ENCODE results near the gene MORF4L1.

DNA sequence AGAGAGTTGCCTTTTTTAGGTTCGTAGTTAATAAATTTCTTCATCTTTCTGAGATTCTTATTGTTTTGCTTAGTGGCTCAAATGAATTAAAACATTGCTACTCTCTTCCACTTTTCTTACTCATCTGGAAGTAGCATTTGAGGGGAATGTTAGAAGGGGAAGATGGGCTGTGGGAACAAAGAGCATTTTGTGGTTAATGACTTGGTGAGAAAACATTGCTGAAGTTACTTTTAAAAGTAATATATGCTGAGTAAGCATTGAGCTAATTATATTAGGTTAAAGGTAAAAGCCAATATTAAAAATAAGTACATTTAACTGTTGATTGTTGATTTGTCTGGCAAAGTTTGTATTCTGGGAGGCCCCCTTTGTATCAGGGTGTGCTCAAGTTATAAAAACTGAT is 5.7 kb downstream of the MORF4L1 start:
- no peak for TF ChIP-seq POLR2A (IDR thresholded peaks at IDR 0.05; ENCODE audit: low read length)
- no peak for TF ChIP-seq GATA1 (IDR thresholded peaks at IDR 0.05; ENCODE audit: low read depth, low read length)
